GM12873 (cell line): Measurements from ENCODE around the gene RTEL1.

Experiments used
- CTCF ChIP-seq: IDR thresholded peaks from 2 replicates; pipeline ENCODE4 v1.5.1; 2012; ENCODE audit warnings: low read depth, mild to moderate bottlenecking, moderate library complexity, low read length, control low read depth; ENCODE audit not compliant: insufficient read depth; ENCODE audit errors: missing control alignments

RTEL1 gene

GRCh38 chr20:63701051-63701328 lies 42.9 kb downstream of the RTEL1 start:
- TF ChIP-seq CTCF: no peak

GRCh38 chr20:63701329-63702035 lies 43.4 kb downstream of the RTEL1 start:
- TF ChIP-seq CTCF: no peak

GRCh38 chr20:63702036-63702665 lies 44.0 kb downstream of the RTEL1 start:
- TF ChIP-seq CTCF: no peak

- no peak for TF ChIP-seq CTCF
These were observed 44.8 kb downstream of the RTEL1 start for GRCh38 chr20:63702751-63703470.

- no peak for TF ChIP-seq CTCF
These were observed 45.4 kb downstream of the RTEL1 start for GRCh38 chr20:63703471-63703975.

GRCh38 chr20:63703976-63704748 lies 46.0 kb downstream of the RTEL1 start:
- no peak for TF ChIP-seq CTCF

- no peak for TF ChIP-seq CTCF
These were observed 46.6 kb downstream of the RTEL1 start for GRCh38 chr20:63704749-63705117.
